Suprapubic skin (tissue), 4 donors: ENCODE measurements around the gene ZNF221. TPM values are rescaled to one million over a fixed set of nuclear protein-coding genes. Genes with fewer than 3 reads are reported as not detected.

ENCODE experiments used
- DNase-seq, 2 donors: peaks; one replicate each; pipeline ENCODE4 v3.0.0-alpha.2; 2019; ENCODE audit warnings: low spot score in 2 of 2
- H3K27ac ChIP-seq: fragments of 200-600 bp; sonication (generic); one replicate; pipeline ENCODE4 v1.5.1; 2019
- H3K27me3 ChIP-seq: fragments of 200-600 bp; sonication (generic); one replicate; pipeline ENCODE4 v1.5.1; 2019
- H3K36me3 ChIP-seq: fragments of 200-600 bp; sonication (generic); one replicate; pipeline ENCODE4 v1.5.1; 2019
- H3K4me1 ChIP-seq: fragments of 200-600 bp; sonication (generic); one replicate; pipeline ENCODE4 v1.5.1; 2019
- H3K4me3 ChIP-seq: fragments of 200-600 bp; sonication (generic); one replicate; pipeline ENCODE4 v1.5.1; 2019; ENCODE audit warnings: mild to moderate bottlenecking
- H3K9me3 ChIP-seq: fragments of 200-600 bp; sonication (generic); one replicate; pipeline ENCODE4 v1.5.1; 2019
- EP300 ChIP-seq: sonication (generic); formaldehyde crosslinking; IDR thresholded peaks from one replicate; pipeline ENCODE4 v1.6.1; 2017; ENCODE audit warnings: antibody characterized with exemption
- POLR2A ChIP-seq, 2 donors: fragments of 450-650 bp; IDR thresholded peaks; one replicate each; pipeline ENCODE4 v1.6.1; 2017; ENCODE audit warnings: antibody characterized with exemption in 2 of 2, mild to moderate bottlenecking in 2 of 2, moderate library complexity in 2 of 2
- POLR2AphosphoS5 ChIP-seq, 3 donors: sonication (generic); formaldehyde crosslinking; IDR thresholded peaks; one replicate each; pipeline ENCODE4 v1.6.1; 2017; ENCODE audit warnings: antibody characterized with exemption in 3 of 3
- WGBS: methylation state at CpG from one replicate; pipeline ENCODE4 v1.1.5; 2018; 5-methylcytosine and 5-hydroxymethylcytosine counted together
- total RNA-seq, 4 donors: library from RNA; depleted of rRNA; stranded (reverse); fragments of >200 nt; gene quantifications; one replicate each; pipeline ENCODE4 v1.1.0, GENCODE V29; 2016
- TF ChIP-seq, protein P1 (sequence below), 2 donors: fragments of 200-600 bp in 1 of 2; fragments of 450-650 bp in 1 of 2; sonication (generic) in 1 of 2; IDR thresholded peaks; one replicate each; pipeline ENCODE4 v1.5.1; 2016 to 2019; ENCODE audit warnings: antibody characterized with exemption in 2 of 2, mild to moderate bottlenecking in 1 of 2, moderate library complexity in 1 of 2

ZNF221 gene
- total RNA-seq, 4 donors from 2014 or later: 2.1 to 6.8 (median 3.0) TPM

DNA sequence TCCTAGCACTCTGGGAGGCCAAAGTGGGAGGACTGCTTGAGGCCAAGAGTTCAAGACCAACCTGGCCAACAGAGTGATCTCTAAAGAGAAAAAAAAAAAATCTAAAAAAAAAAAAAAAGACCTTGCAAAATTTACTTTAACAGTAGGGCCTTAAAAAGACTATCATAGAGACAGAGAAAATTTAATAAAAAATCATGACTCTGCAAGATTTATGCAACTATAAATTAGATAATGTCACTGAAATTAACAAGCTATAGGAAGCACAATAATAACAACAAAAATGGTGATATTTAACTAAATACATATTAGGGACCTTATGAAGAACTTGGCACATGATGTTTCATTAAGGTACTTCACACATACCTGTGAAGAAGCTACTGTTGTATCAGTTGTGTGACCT is 27.2 kb upstream of the ZNF221 start:
- Histone ChIP-seq H3K4me1 (no peaks in the 10 kb centered on the region), H3K36me3 (peaks cover 100% of the 10 kb centered on the region), H3K27me3 (no peaks in the 10 kb centered on the region), H3K27ac (no peak overlapping the region), H3K4me3 (no peak overlapping the region), H3K9me3 (peaks cover 15% of the 10 kb centered on the region)
- TF ChIP-seq, protein P1, sequence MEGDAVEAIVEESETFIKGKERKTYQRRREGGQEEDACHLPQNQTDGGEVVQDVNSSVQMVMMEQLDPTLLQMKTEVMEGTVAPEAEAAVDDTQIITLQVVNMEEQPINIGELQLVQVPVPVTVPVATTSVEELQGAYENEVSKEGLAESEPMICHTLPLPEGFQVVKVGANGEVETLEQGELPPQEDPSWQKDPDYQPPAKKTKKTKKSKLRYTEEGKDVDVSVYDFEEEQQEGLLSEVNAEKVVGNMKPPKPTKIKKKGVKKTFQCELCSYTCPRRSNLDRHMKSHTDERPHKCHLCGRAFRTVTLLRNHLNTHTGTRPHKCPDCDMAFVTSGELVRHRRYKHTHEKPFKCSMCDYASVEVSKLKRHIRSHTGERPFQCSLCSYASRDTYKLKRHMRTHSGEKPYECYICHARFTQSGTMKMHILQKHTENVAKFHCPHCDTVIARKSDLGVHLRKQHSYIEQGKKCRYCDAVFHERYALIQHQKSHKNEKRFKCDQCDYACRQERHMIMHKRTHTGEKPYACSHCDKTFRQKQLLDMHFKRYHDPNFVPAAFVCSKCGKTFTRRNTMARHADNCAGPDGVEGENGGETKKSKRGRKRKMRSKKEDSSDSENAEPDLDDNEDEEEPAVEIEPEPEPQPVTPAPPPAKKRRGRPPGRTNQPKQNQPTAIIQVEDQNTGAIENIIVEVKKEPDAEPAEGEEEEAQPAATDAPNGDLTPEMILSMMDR (IDR thresholded peaks at IDR 0.05): no peak
- no peak for TF ChIP-seq EP300
- no peak for TF ChIP-seq POLR2AphosphoS5 (IDR thresholded peaks at IDR 0.05)
- no peak for TF ChIP-seq POLR2A (IDR thresholded peaks at IDR 0.05)
- DNase-seq: no peak

DNA sequence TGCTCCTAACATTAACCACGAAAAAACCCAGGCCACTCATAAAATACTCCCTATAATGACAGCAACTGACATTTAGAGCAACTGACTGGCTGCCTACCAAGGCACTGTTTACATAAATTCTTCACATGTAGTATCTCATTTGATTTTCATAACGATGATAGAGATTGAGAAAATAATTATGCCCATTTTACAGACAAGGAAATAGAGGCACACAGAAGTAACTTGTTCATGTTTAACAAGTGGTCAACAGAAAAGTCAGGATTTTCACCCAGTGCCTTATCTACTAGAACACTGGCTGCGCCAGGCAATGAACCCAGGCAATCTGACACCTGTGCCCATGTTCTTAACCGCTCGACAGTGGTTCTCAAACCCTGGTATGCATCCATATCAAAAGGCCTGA is 22.2 kb upstream of the ZNF221 start:
- TF ChIP-seq, protein P1 (IDR thresholded peaks at IDR 0.05): no peak
- H3K4me1 ChIP-seq: peaks cover 9% of the 10 kb centered on the region
- no peak overlapping the region for H3K27ac ChIP-seq
- peaks cover 91% of the 10 kb centered on the region for H3K36me3 ChIP-seq
- H3K4me3 ChIP-seq: no peak overlapping the region
- DNase-seq: no peak
- H3K9me3 ChIP-seq: no peaks in the 10 kb centered on the region
- H3K27me3 ChIP-seq: no peaks in the 10 kb centered on the region
- WGBS: 94% methylated on average over 5 of the region's 5 CpGs

DNA sequence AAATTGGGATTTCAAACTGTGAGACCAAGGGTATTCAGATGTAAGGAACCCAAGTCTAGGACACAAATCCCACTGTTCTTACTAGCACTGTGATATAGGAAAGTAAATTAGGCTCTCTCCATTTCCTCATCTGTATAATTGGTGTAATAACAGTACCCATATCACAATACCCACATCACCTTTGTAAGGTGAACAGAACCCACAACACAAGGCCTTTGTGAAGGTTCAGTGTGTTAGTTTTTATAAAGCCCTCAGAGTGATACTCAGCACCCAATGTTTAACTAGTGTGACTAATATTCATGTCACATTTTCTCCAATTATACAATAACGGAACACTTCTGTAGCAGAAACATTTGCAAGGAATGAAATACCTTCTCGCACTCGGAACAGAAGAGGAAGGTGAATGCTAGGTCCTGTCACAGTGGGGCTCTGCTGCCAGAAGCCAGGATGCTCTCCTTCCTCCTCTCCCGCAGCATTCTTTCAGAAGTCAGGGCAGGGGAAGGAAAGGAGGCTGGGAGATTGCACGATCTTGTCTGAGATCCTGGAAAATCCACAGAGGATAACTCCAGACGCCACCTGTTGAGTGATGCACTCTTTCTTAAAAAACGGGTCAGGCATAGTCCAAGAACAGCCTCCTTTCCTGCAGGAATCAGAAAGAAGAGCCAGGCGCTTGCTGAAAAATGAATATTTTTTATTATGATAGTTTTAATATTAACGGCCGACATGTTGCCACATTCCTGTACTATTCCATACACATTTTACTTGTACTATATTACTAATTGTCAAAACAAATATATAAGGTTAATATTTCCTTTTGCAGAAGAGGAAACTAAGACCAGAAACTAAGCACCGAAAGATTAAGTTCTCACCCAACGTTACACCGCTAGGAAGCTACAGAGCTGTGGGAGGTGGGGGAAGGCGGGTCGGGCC is 16.7 kb upstream of the ZNF221 start:
- Histone ChIP-seq H3K4me1 (peaks cover 24% of the 10 kb centered on the region), H3K27ac (peak overlapping the region; percentile 85), H3K9me3 (no peaks in the 10 kb centered on the region), H3K4me3 (peak overlapping the region; percentile 74), H3K27me3 (no peaks in the 10 kb centered on the region), H3K36me3 (peaks cover 36% of the 10 kb centered on the region)
- TF ChIP-seq POLR2AphosphoS5 (IDR thresholded peaks at IDR 0.05) (no peak), POLR2A (IDR thresholded peaks at IDR 0.05) (no peak), EP300 (no peak)
- TF ChIP-seq, protein P1 (IDR thresholded peaks at IDR 0.05): no peak
- 12% methylated on average over 15 of the region's 15 CpGs for WGBS
- no peak for DNase-seq

DNA sequence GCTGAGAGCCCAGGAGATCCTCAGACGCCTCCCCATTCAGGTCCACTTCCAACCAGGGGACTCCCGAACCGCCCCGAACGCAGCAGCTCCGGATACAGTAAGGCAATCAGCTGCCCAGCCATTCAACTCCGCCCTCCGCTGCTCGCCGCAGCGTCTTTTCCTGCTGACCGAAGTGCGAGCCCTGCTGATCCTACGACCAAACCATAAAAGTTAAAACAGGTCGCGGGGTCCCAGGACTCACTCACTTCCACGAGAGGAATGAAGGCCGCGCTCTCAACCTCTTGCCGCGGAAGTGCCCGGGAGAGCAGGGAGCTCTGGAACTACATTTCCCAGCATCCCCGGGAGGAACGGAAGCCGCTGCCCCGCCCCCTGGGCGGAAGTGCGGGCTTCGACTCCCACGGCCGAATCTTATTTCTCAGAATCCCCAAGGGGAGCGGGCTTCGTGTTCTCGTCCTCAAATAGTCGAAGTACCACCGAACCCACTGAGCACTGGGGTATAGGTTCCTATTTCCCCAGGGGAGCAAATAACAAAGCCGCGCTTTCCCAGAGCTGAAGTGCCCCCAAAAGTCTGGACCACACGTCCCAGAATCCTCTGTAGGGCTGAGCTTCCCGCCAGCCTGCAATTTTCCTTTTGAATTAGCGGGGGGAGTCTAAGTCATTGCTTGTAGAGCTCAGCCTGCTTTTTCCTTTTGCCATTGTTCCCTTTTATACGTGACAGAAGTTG is 15.9 kb upstream of the ZNF221 start, which contains the start of gene ZNF45:
Gene ZNF45 (minus strand): TSS at position 298 of the 724 bp plus-strand sequence. CDS start 13,097 bp downstream, outside the sequence.
- Histone ChIP-seq H3K4me1 (peaks cover 24% of the 10 kb centered on the region), H3K27me3 (no peaks in the 10 kb centered on the region), H3K27ac (peak within 1 kb of the TSS; percentile 85), H3K9me3 (no peaks in the 10 kb centered on the region), H3K4me3 (peak within 1 kb of the TSS; percentile 74), H3K36me3 (peaks cover 27% of the 10 kb centered on the region)
- TF ChIP-seq POLR2AphosphoS5 (IDR thresholded peaks at IDR 0.05): no peak
- no peak for TF ChIP-seq POLR2A (IDR thresholded peaks at IDR 0.05)
- TF ChIP-seq, protein P1 (IDR thresholded peaks at IDR 0.05): no peak
- no peak for TF ChIP-seq EP300
- DNase-seq: peak; percentile 89 to 92
- WGBS: 2% methylated on average over 26 of the region's 42 CpGs

DNA sequence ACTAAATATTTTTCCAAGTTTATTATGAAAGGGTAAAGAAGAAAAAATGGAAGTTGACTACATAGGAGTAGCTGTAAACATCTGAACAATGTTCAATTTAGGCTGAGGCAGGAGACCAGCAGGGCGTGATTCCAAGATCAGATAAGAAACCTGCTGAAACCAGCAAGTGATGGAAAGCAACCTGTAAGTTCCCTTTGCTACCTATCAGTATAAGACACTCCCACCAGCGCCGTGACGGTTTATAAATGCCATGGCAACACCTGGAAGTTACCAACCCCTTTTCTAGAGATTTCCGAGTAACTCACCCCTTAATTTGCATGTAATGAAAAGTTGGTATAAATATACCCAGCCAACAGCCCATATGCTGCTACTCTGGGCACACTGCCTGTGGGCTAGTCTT is 14.8 kb upstream of the ZNF221 start:
- Histone ChIP-seq H3K36me3 (peaks cover 17% of the 10 kb centered on the region), H3K4me1 (peaks cover 24% of the 10 kb centered on the region), H3K27ac (no peak overlapping the region), H3K27me3 (no peaks in the 10 kb centered on the region), H3K4me3 (no peak overlapping the region), H3K9me3 (no peaks in the 10 kb centered on the region)
- DNase-seq: no peak
- WGBS: 55% methylated on average over 5 of the region's 5 CpGs
- no peak for TF ChIP-seq POLR2AphosphoS5 (IDR thresholded peaks at IDR 0.05)
- TF ChIP-seq, protein P1 (IDR thresholded peaks at IDR 0.05): no peak
- TF ChIP-seq EP300: no peak
- TF ChIP-seq POLR2A (IDR thresholded peaks at IDR 0.05): no peak
